GM21619 (cell line): ENCODE measurements around the gene ZFYVE28.
A peak's percentile ranks its signal among the peaks of the same experiment; 100 is the strongest.
"Not testable (repeated sequence)": the region's sequence is repeated elsewhere in the genome, so short reads cannot be mapped to it uniquely, and the experiment has no call there.

Experiments used
- ATAC-seq: cut with Tn5 transposase; IDR thresholded peaks from one replicate; pipeline ENCODE4 v1.9.1; 2021; ENCODE audit not compliant: unreplicated experiment

The ZFYVE28 gene

GRCh38 chr4:2417765-2418649 lies at the start of gene ZFYVE28:
ZFYVE28 (minus strand) TSS chr4:2418645; CDS start chr4:2418323, 322 bp downstream.
- no peak for ATAC-seq

DNA sequence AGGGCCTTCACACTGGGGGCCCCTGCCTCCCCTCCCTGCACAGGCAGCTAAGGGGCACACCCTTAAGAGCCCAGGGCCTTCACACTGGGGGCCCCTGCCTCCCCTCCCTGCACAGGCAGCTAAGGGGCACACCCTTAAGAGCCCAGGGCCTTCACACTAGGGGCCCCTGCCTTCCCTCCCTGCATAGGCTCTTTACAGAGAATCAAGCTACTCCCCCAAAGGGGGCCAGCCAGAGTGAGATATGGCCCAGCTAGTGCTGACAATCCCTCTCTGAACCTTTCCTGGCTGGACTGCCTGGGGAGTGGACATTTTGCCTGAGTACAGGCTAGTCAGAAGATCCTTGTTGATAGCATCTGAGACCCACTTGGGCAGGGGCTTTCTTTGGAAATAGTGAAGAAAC lies 47.1 kb upstream of the ZFYVE28 start:
- ATAC-seq, result not testable (repeated sequence)

GRCh38 chr4:2465032-2465431 lies 46.6 kb upstream of the ZFYVE28 start:
- no peak for ATAC-seq

DNA sequence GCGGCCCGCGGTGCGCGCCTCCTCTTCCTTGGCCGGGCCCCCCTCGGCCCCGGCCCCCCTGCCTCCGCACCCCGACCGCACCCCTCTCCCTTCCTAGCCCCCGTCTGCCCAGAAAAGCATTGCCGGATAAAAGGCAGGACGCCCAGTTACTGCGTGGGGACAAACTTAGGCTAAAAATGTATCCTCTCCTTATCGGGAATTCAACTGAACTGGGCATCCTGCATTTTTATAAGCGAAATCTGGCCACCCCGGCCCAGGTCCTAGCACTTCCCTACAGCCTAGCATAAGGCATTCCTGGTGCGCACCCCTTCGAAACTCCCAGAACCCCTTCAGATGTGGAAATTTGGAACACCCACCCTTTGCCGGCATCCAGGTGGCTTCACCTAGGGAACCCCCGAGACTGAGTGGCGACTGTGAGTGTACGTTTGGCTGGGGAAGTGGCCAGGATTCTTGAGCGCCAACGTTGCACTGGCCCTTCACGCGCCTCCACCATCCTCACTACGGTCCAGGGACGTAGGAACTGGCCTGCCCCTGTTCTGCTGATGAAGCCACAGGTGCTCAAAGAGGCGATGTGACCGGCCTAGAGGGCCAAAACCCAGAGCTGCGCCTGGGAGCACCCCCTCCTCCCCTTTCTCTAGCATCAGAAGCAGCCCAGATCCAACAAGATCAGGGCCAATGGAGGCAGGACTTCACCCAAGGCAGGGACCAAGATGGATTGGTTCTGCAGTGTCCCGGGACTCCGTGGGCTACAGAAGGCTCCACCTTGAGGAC lies 44.7 kb upstream of the ZFYVE28 start:
- no peak for ATAC-seq

- peak; percentile 76 for ATAC-seq
Measured at GRCh38 chr4:2462218-2462991, 44.0 kb upstream of the ZFYVE28 start.

- ATAC-seq, result no peak
Measured at GRCh38 chr4:2461246-2461960, 43.0 kb upstream of the ZFYVE28 start.

GRCh38 chr4:2459589-2460349 lies 41.3 kb upstream of the ZFYVE28 start:
- no peak for ATAC-seq

GRCh38 chr4:2458546-2459491 lies 40.4 kb upstream of the ZFYVE28 start:
- no peak for ATAC-seq

- no peak for ATAC-seq
Measured at GRCh38 chr4:2457481-2458295, 39.2 kb upstream of the ZFYVE28 start.

GRCh38 chr4:2451821-2452785 lies 33.7 kb upstream of the ZFYVE28 start:
- ATAC-seq, result no peak

- ATAC-seq, result no peak
Measured at GRCh38 chr4:2451036-2451520, 32.6 kb upstream of the ZFYVE28 start.

- no peak for ATAC-seq
Measured at GRCh38 chr4:2450394-2451035, 32.1 kb upstream of the ZFYVE28 start.

- ATAC-seq, result no peak
Measured at GRCh38 chr4:2449511-2450392, 31.3 kb upstream of the ZFYVE28 start.

DNA sequence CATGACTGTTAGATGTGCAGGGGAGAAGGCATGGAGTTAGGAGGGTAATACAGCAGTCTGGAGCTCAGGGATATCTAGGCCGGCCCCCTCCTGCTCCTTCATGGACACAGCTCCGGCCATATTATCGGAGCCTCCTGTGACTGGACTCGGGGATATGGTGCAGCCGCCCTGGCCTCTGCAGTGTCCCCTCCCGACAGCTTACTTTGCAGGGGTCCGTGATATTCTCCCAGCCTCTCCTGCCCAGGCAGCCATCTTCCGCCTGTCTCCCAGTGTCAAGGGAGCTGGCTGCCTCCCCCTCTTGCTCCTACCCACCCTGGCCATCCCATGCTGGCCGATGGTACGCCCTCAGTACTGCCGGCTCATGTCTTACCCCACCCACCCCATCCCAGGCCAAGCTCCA lies 30.6 kb upstream of the ZFYVE28 start:
- ATAC-seq, result no peak

GRCh38 chr4:2448589-2448988 lies 30.1 kb upstream of the ZFYVE28 start:
- no peak for ATAC-seq
